Hematopoietic multipotent progenitor cell treated with erythropoietin and hydrocortisone succinate and interleukin-3 and kit ligand, for 6 days (in vitro differentiated cells): ENCODE results near the gene LCE2B.
"Not testable (repeated sequence)": the region's sequence is repeated elsewhere in the genome, so short reads cannot be mapped to it uniquely, and the experiment has no call there.

ENCODE experiments used
- DNase-seq: peaks from one replicate; pipeline ENCODE4 v3.0.0-alpha.2; 2015

Gene LCE2B, protein sequence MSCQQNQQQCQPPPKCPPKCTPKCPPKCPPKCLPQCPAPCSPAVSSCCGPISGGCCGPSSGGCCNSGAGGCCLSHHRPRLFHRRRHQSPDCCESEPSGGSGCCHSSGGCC

DNA sequence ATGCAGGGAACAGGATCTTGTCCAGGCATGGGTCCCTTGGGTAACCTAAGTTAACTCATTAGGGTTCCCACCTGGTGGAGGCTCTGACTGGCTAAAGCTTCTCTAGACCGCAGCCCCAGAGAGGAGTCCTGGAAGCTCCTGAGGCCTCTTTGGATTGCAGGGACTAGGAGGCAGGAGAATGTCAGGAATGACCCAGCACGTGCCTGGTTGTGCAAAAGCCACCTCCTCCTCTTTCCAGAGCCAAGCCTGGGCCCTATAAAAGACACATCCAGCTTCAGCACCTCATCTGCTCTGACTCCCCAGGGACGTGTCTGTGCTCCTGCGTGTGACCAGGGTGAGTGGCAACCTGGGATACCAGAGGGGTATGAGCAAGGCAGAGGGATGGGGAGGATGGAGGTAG, at the start of gene LCE2B:
TSS of gene LCE2B (plus strand) at position 301 of the 400 bp plus-strand sequence. CDS start 721 bp downstream, outside the sequence.
- not testable (repeated sequence) for DNase-seq

DNA sequence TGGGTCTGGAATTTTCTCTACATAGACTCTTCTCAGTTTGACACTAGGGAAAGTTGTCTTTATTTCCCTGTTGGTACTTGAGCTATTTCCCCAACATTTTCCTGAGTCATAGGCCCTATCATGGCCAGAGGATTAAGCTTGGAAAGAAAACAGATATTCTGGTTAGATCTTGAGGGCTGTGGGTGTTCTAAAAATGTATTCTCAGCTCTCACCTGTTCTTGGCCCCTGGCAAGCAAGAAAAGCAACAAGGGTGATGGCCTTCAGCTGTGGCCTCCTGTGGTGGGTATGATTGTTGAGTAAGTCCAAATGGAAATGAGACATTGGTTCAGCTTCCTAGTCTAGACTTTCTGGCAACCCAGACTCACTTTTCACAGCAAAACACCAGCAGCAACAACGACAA, 45.6 kb upstream of the LCE2B start:
- no peak for DNase-seq

DNA sequence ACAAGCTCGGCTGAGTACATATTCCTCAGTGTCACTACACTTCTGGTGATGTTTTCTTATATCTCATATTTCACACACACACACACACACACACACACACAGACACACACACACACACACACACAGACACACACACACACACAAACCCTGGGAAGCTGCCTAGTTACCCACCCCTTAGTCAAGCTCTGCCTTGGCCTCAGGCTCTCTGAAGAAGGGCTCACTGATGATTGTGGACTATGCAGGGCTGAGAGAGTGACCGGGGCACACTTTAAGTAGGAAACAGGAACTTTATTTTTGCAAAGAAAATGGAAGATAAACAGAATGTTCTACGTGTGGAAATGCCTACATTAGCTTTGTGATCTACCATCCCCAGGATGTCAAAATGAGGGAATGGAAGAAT, 42.0 kb upstream of the LCE2B start:
- DNase-seq = no peak

GRCh38 chr1:152645146-152645545, 40.8 kb upstream of the LCE2B start:
- no peak for DNase-seq

GRCh38 chr1:152646656-152647055, 39.3 kb upstream of the LCE2B start:
- no peak for DNase-seq

DNA sequence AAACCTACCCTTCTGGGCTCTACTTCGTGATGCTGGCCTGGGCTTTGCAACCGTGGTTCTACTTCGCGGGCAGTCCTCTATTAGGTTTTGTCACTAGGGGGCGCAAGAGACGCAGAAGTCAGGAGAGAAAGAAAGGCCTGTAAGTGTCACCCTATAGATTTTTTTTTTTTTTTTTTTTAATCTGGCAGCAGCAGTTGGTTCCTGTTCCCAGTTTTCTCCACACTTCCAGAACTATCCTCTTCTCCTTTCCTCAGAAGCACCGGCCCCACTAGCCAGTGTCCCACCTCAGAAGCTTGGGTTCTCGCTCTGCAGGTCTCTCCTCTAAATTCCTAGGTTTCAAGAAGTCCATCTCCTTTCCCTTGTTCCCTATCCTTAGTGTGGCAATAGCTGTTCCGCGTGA, 31.8 kb upstream of the LCE2B start:
- peak; percentile 82 for DNase-seq

- DNase-seq = no peak
These were observed 29.5 kb upstream of the LCE2B start for GRCh38 chr1:152656459-152656858.

DNA sequence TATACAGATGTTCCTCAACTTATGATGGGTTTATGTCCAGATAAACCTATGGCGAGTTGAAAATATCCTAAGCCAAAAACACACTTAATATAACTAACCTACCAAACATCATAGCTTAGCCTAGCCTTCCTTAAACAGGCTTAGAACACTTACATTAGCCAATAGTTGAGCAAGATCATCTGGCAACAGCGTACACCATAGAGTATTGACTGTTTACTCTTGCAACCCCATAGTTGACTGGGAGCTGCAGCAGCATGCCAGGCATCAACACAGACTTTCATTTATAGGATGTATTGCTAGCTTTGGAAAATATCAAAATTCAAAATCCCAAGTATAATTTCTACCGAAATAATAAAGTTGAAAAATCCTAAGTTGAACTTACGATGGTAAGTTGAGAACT, 28.2 kb upstream of the LCE2B start:
- DNase-seq = no peak

GRCh38 chr1:152658649-152659048, 27.3 kb upstream of the LCE2B start:
- DNase-seq = no peak

DNA sequence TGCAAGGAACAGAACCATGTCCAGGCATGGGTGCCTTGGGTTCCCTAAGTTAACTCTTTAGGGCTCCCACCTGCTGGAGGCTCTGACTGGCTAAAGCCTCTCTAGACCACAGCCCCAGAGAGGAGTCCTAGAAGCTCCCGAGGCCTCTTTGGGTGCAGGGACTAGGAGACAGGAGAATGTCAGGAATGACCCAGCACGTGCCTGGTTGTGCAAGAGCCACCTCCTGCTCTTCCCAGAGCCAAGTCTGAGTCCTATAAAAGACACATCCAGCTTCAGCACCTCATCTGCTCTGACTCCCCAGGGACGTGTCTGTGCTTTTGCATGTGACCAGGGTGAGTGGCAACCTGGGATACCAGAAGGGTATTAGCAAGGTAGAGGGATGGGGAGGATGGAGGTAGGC, 22.8 kb upstream of the LCE2B start, which contains the start of gene LCE2D:
TSS of gene LCE2D (plus strand) at position 283 of the 400 bp plus-strand sequence. CDS start 726 bp downstream, outside the sequence.
- no peak for DNase-seq

- DNase-seq = not testable (repeated sequence)
These were observed 19.8 kb upstream of the LCE2B start for GRCh38 chr1:152666171-152666570.

DNA sequence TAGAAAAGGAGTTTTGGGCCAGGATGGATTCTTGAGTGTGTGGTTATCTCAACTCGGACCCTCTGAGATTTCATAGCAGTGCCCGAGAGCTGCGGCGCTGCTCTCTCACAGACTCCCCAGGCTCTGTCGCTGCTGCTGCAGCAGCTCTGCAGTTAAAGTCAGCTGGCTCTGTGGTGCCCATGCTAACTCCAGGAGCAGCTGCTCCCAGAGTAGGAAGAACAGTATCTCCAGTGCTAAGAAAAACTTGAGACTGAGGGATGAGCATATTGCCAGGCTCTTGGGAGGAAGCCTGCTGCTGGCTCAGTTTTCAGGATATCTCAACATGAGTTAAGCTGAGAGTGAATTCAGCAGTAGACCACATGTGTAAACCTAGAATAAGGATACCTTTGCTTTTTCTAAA, 18.3 kb upstream of the LCE2B start:
- DNase-seq = no peak

- no peak for DNase-seq
These were observed 12.9 kb upstream of the LCE2B start for GRCh38 chr1:152673016-152673415.

- DNase-seq = not testable (repeated sequence)
These were observed 10.9 kb upstream of the LCE2B start, which contains the start of gene LCE2C for GRCh38 chr1:152674983-152675382. LCE2C (plus strand) TSS chr1:152675279; CDS start chr1:152676016, 737 bp downstream.

DNA sequence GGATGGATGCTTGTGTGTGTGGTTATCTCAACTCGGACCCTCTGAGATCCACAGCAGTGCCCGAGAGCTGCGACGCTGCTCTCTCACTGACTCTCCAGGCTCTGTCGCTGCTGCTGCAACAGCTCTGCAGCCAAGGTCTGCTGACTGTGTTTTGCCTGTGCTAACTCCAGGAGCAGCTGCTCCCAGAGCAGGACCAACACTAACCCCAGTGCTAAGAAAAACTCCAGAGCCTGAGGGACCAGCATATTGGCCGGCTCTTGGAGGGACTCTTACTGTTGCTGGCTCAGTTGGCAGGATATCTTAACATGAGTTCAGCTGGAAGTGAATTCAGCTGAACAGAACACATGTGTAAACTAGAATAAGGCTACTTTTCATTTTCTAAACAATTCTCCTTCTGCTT, 6.5 kb upstream of the LCE2B start:
- DNase-seq = no peak

DNA sequence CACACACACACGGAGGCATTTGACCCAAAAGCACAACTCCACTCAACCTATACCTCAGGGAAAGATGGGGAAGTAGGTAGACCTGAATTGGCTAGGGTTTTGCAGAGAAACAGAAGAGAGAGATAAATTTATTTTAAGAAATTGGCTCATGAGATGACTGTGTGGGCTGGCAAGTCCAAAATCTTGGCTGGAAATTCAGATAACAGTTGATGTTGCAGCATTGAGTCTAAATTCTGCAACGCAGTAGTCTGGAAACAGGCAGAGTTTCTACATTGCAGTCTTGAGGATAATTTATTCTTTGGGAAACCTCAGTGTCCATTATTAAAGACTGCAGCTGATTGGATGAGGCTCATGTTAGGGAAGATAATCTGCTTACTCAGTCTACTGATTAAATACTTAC, 4.3 kb upstream of the LCE2B start:
- DNase-seq = no peak

GRCh38 chr1:152683846-152684245, 2.1 kb upstream of the LCE2B start:
- DNase-seq = no peak

DNA sequence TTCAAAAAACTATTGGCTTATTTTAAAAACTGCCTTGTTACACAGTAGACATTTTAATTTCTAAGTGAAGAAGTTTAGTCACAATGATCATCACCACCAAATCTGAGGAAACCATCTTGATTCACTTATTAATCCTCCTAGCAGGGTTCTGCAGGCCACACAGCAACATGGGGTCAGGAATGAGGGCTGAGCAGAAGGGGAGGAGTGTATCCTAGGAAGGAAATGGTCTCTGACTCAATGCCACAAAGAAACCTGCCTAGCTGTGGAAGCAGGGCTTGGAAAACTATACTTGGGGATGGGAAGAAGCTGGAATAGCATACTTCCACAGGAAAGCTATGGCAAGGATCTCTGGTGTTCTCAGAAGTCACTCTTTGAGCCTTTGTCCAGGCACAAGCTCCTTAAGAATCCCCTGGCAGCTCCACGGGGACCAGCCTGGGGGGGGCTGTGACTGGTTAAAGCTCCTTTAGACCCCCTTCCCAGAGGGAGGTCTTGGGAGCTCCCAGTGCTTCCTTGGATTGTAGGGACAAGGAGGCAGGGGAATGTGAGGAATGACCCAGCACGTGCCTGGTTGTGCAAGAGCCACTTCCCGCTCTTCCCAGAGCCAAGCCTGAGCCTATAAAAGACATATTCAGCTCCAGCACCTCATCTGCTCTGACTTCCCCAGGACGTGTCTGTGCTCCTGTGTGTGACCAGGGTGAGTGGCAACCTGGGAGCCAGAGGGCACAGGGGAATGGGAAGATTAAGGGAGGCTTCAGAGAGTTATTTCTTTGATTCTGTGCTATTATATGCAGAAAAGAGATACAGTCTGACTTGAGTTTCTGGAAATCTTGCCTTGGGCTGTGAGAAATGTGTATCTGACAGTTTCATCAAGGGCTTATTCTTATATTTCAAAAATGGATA, 12.0 kb downstream of the LCE2B start, which contains the start of gene LCE2A:
TSS of gene LCE2A (plus strand) at position 645 of the 900 bp plus-strand sequence. CDS start 557 bp downstream, outside the sequence.
- DNase-seq = no peak

DNA sequence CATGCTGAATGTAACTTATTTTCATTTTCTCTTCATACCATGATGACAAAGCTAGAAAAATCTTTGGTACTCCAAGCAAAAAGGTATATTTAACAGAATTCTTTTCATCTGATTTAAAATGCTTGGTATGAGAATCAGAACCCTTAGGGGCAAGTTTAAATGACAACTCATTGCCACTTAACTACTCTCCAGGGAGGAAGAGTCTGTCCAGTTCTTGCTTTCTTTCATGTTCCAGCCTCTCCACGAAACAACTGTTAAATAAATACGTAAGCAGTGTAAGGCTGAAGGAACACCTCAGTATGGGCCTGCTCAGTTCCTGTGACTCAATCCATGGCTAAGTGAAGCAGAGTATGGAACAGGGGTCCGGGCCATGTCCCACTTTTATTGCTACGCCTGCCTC, 13.8 kb downstream of the LCE2B start:
- DNase-seq = no peak

DNA sequence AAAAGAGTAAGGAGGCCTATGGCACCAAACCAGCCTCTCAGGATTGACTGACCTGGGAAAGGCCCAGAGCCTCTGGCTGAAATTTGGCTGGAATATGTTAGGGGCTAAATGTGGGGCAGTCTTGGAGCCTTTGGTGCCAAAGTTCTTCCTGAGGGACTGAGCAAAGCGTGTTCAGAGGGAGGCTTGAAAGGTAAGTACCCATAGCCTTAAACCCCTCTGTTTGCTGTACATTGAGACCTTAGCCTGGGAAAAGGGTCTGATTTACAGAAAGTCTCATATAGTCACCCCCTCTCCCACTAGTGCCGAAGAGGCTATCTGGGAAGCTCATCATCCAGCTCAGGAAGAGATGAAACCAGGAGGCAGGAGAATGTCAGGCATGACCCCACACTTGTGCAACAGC, 21.9 kb downstream of the LCE2B start, which contains the start of gene LCE4A:
TSS of gene LCE4A (plus strand) at position 301 of the 400 bp plus-strand sequence. CDS start 916 bp downstream, outside the sequence.
- no peak for DNase-seq

DNA sequence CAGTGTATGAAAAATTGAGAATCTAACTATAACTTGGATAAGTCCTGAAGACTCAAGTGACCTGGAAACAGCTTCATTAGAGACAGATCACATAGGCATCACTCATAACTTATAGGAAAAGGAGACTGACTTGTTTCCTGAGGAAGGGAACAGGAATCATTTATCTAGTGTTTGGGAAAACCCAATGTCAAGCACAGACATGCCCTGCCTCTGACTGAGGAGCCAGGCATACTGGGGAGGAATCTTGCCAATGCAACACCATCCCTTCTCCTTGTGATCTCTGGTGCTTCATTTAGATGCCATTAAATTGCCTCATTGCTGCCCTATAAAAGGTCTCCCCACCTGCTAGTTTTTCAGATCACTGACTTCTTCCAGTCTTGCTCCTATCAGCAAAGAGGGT, 32.3 kb downstream of the LCE2B start:
- DNase-seq = no peak

DNA sequence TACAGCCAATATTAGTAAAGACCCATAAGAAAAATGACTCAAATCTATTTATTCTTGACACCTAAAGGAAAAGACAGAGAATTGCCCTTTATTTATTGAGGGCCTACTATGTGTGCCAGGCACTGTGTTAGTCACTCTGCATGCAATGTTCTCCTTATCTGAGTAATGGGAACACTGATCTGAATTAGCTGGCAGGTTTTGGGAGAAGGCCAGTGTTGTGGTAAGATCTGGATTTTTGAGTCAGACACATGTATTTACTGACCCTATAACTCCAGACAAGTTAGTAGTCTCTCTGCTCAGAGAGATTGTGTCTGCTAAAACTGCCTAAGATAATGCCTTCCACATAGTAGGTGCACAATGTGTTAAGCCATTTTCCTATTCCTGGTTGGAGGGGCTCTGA, 39.3 kb downstream of the LCE2B start:
- no peak for DNase-seq

- DNase-seq = no peak
These were observed 43.1 kb downstream of the LCE2B start for GRCh38 chr1:152728986-152729385.

GRCh38 chr1:152735648-152736047, 49.7 kb downstream of the LCE2B start:
- peak; percentile 11 for DNase-seq
